HG03175 (cell line): ENCODE measurements around the gene PDE11A.
"Not testable (repeated sequence)": the region's sequence is repeated elsewhere in the genome, so short reads cannot be mapped to it uniquely, and the experiment has no call there.

Experiments
- ATAC-seq: cut with Tn5 transposase; IDR thresholded peaks from one replicate; pipeline ENCODE4 v1.9.1; 2021; ENCODE audit warnings: mild to moderate bottlenecking, moderate library complexity; ENCODE audit not compliant: unreplicated experiment

Gene PDE11A

DNA sequence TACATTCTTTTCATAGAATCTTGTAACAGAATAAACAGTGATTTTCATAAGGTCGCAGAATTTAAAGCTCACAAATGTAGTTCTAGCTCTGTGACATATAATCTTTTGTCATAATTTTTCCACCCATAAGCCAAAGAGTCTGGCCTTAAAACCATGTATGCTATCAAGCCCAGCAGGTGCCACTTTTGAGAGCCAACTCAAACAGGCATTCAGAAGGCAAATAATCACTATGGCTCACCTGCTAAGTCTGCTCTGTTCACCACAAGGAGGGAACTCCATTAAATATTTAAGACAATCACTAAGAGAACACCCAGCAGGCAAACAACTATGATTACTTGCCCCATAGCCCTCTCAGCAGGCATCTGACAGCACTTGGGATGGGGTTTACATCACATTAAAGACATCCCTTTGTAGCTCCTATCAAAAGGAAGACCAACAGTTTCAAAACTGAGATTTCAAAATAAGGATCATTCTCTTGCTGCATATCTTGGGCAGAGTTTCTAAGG lies 241.6 kb downstream of the PDE11A start:
- ATAC-seq = no peak

GRCh38 chr2:177828557-177828956 lies 244.0 kb downstream of the PDE11A start:
- ATAC-seq = no peak

DNA sequence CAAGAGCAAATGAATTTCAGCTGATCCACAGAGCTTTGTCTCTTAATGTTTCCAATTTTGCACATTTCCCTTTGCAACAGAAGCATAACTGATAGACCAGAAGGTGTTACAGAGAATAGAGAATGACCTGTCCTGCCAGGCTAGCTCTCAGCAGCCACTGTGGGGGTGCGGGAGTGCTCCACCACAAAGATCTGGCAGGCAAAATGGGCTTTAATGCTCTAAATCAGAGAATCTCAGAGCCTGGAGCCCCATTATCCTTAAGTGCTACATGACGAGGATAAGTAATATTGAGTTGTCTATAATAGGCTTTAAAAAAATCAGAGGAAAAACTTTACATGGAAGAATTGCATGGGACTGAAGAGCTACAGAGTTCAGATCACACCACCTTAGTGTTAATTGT lies 245.7 kb downstream of the PDE11A start:
- ATAC-seq = no peak

DNA sequence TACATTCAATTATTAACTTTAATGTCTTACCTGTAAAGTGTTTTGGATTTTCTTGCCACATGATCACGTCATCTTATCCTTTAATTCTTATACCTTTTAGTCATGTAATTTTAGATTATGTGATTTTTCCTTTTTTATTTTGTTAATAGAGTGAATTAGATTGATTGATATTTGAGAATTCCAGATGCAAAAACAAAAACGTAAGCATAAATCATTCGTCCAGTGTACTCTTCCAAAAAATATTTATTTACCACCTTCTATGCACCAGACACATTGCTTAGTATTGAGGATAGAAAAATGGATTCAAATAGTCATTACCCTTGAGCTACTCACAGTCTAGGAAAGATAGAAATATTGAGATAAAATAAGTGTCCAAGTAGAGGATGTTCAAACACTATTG lies 249.6 kb downstream of the PDE11A start:
- no peak for ATAC-seq

DNA sequence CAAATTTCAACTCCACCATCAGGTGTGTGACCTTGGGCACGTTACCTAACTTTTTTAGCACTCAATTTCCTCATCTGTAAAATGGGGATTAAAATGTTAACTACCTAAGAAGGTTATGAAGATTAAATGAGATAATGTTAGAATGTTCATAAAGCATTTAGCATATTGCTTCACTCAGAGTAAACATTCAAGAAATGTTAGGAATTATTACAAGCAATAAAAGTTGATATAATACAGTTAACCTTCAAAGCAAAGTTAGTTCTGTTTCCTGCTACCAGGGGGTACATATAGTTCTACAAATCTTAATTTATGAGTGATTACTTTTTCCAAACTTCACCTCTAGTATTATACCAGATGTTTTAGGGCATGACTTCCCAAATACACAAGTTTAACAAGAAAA lies 254.2 kb downstream of the PDE11A start:
- ATAC-seq = no peak

GRCh38 chr2:177817300-177817699 lies 255.3 kb downstream of the PDE11A start:
- no peak for ATAC-seq

DNA sequence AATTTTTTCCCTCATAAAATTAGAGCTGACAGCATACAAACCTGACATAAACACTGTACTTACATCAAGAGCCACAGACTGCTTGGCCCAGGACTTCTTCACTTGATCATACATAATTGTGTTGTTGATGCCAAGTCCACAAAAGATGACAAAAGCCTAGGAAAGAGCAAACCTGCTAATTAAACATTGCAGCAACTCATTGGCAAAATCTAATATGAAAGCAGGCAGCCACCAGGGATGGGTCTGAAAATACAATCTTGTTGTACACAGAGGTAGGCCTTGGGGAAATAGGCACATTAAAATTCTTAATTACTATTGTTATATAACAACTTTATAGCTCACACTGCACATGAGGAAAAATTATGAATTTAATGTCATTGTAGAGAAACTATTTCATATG lies 255.8 kb downstream of the PDE11A start:
- no peak for ATAC-seq

- no peak for ATAC-seq
Measured at GRCh38 chr2:177812713-177813396, 259.7 kb downstream of the PDE11A start.

DNA sequence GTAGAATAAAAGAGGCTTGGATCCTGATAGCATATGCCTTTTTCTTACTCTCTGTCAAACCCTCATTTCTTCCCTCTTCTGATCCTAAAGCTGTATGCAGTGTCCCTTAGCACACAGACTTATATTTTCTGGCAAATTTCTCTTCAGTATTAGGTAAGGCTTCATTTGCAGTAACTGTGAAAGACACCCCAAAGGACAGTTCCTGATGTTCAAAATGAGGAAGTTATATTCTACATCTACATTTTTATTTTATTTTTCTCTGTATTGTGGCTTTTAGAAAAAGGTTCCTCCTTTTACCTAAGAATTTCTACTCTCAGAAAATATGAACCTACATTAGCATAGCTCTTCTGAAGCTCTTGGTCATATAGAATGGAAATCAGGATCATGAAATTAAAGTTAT lies 261.7 kb downstream of the PDE11A start:
- ATAC-seq = no peak

DNA sequence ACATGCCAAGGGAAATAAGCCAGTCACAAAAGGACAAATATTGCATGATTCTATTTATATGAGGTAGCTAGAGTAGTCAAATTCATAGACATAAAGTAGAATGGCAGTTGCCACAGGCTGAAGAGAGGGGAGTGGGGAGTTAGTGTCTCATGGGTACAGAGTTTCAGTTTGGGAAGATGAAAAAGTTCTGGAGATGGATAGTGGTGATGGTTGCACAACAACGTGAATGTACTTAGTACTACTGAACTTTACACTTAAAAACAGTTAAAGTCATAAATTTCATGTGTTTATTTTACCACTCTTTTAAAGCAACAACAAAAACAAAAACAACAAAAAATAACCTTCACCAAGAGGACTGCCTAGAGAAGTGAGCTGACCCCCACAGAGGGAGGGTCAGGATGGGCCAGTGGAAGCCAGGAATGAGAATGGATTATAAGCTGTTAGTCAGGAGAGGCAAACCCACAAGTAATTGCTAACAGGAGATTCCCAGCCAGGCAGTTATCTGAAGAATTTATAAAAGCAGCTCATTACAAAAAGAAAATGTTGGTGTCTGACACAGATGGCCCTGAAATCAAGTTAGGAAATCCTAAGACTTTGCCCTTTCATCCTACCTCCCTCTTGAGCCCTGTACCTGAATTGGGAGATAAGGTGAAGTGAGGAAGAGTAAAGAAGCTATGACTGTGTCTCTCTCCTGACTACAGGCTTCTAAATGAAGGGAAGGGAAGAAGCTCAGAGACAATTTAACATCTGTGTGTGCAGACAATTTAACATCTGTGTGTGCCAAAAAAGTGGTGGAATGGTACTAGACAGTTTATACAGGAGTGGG lies 263.4 kb downstream of the PDE11A start:
- ATAC-seq = no peak

- ATAC-seq = no peak
Measured at GRCh38 chr2:177806025-177806424, 266.6 kb downstream of the PDE11A start.

- ATAC-seq = no peak
Measured at GRCh38 chr2:177799531-177799930, 273.0 kb downstream of the PDE11A start.

GRCh38 chr2:177797808-177798207 lies 274.8 kb downstream of the PDE11A start:
- ATAC-seq = no peak

- ATAC-seq = no peak
Measured at GRCh38 chr2:177796654-177797415, 275.7 kb downstream of the PDE11A start.

DNA sequence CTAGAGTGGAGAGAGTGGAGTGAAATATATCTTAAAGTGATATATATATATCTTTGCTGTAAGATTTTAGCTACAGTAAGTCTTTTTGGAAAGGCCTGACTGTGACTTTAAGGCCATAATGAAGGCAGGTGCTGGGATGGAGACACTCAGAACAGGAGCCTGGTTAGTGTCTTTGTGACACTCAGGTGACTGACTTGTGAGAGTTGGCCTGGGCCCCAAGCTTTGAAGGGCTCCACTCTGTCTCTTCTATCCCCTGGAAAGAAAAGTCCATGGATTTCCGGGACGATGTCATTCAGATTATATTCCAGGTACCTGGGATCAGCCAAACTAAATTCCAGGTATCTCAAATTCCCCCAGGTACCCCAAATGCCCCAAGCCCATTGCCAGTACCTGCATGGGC lies 276.6 kb downstream of the PDE11A start:
- no peak for ATAC-seq

- not testable (repeated sequence) for ATAC-seq
Measured at GRCh38 chr2:177785143-177785542, 287.4 kb downstream of the PDE11A start.

DNA sequence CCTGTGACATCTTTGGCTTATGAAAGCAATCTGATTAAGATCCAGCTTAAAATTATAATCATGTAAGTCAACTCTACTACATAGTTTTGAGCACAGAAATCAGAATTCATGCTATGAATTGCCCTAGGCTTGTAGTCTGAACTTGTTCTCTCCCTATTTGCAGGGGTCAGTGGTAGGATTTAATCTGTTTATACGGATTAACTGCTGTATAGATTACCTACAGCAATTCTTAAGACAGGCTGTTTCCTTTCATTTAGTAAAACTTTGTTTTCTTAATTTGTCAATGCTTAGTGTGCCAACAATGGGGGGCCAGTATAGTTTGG lies 287.9 kb downstream of the PDE11A start:
- no peak for ATAC-seq

- ATAC-seq = peak; percentile 99
Measured at GRCh38 chr2:177783835-177784744, 288.5 kb downstream of the PDE11A start.

GRCh38 chr2:177783091-177783490 lies 289.5 kb downstream of the PDE11A start:
- ATAC-seq = no peak

- no peak for ATAC-seq
Measured at GRCh38 chr2:177782613-177783012, 290.0 kb downstream of the PDE11A start.

GRCh38 chr2:177778472-177778871 lies 294.1 kb downstream of the PDE11A start:
- no peak for ATAC-seq
